ENCODE data around the gene CBFB. TPM values are rescaled to one million over a fixed set of nuclear protein-coding genes. Genes with fewer than 3 reads are reported as not detected.
"Not testable (repeated sequence)": the region's sequence is repeated elsewhere in the genome, so short reads cannot be mapped to it uniquely, and the experiment has no call there.

Gene CBFB
- total RNA-seq, 3 donors from 2014 or later, result 48.5 to 69.1 (median 52.3) TPM

DNA sequence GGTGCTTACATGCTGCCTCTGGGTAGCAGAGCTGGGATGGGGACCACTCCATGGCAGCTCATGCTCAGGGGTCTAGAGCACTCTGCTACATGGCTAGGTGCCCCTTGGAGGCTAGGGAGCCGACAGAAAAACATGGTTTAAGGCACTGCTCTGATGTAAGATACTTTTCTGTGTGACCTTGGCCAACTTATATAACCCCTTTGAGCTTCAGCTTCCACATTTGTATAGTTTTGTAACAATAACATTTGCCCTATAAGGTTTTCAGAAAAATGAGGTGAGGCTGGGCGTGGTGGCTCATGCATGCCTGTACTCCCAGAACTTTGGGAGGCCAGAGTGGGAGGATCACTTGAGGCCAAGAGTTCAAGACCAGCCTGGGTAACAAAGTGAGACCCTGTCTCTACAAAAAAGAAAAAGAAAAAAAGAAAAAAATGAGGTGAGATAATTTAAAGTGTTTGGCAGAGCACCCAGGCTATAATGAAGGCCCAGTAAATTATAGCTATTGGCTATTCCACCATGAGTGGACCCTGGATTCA is 37.3 kb upstream of the CBFB start:
- no peaks in the 10 kb centered on the region for H3K27me3 ChIP-seq
- H3K4me3 ChIP-seq, result no peak overlapping the region
- H3K36me3 ChIP-seq, result no peaks in the 10 kb centered on the region
- H3K27ac ChIP-seq, result no peak overlapping the region
- no peak for TF ChIP-seq POLR2A (IDR thresholded peaks at IDR 0.05)
- TF ChIP-seq, protein P1, sequence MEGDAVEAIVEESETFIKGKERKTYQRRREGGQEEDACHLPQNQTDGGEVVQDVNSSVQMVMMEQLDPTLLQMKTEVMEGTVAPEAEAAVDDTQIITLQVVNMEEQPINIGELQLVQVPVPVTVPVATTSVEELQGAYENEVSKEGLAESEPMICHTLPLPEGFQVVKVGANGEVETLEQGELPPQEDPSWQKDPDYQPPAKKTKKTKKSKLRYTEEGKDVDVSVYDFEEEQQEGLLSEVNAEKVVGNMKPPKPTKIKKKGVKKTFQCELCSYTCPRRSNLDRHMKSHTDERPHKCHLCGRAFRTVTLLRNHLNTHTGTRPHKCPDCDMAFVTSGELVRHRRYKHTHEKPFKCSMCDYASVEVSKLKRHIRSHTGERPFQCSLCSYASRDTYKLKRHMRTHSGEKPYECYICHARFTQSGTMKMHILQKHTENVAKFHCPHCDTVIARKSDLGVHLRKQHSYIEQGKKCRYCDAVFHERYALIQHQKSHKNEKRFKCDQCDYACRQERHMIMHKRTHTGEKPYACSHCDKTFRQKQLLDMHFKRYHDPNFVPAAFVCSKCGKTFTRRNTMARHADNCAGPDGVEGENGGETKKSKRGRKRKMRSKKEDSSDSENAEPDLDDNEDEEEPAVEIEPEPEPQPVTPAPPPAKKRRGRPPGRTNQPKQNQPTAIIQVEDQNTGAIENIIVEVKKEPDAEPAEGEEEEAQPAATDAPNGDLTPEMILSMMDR (IDR thresholded peaks at IDR 0.05), result no peak
- no peak for TF ChIP-seq POLR2AphosphoS5 (IDR thresholded peaks at IDR 0.05)
- H3K4me1 ChIP-seq, result no peaks in the 10 kb centered on the region
- H3K9me3 ChIP-seq, result no peaks in the 10 kb centered on the region
- intact Hi-C loops (cut with DNase I; ENCODE audit: low total_unique reads), result loop anchor here (10.0 kb wide), 1 partner anchor 153 kb away; no protein-coding TSS in a partner anchor
- no peak for DNase-seq (ENCODE audit: low spot score in 2 of 2)

DNA sequence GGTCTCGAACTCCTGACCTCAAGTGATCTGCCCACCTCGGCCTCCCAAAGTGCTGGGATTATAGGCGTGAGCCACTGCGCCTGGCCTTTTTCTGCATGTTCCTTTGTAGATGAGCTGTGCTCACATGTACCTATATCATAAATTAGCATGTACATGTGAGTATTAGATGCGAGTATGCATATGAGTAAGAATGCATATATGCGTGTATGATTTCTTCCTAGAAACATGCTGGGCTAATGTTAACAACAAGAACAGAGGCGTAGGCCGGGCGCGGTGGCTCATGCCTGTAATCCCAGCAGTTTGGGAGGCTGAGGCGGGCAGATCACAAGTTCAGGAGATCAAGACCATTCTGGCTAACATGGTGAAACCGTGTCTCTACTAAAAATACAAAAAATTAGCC is 35.4 kb upstream of the CBFB start:
- DNase-seq (ENCODE audit: low spot score in 2 of 2); H3K4me3 ChIP-seq; H3K27me3 ChIP-seq; H3K27ac ChIP-seq; H3K9me3 ChIP-seq; H3K36me3 ChIP-seq; H3K4me1 ChIP-seq: not testable (repeated sequence)
- intact Hi-C loops (cut with DNase I; ENCODE audit: low total_unique reads), result loop anchor here (10.0 kb wide), 1 partner anchor 151 kb away; no protein-coding TSS in a partner anchor

DNA sequence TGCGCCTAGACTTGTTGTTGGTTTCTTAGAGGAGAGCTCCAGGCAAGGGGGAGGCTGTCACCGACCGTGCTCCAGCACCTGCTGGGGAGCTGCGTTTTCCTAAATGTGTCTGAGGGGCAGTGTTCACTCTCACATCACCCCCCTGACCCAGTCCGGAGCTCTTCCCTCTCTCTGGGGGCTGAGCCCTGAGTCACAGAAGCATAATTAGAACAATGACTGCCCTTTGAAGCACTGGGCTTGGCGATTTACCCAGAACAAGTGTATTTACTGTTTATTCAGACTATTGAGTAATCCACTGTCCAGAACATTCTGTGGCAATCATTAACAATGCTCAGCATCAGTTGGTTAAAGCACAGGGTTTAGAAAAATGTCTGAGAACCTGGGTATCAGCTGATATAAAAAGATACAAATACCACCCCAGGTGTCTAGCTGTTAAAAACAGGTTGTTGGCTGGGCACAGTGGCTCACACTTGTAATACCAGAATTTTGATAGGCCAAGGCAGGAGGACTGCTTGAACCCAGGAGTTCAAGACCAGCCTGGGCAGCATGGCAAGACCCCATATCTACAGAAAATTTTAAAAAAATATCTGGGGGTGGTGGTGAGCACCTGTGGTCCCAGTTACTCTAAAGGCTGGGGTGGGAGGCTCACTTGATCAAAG is 32.5 kb upstream of the CBFB start:
- Histone ChIP-seq H3K9me3 (no peaks in the 10 kb centered on the region), H3K36me3 (no peaks in the 10 kb centered on the region), H3K4me1 (peaks cover 0 to 3% of the 10 kb centered on the region in 2 donors), H3K27me3 (no peaks in the 10 kb centered on the region), H3K27ac (peak overlapping the region; percentile 19 to 50), H3K4me3 (no peak overlapping the region)
- peak in 1 of 2 donors; percentile 51 for DNase-seq (ENCODE audit: low spot score in 2 of 2)
- no peak for TF ChIP-seq POLR2A (IDR thresholded peaks at IDR 0.05)
- TF ChIP-seq POLR2AphosphoS5 (IDR thresholded peaks at IDR 0.05), result peak in 1 of 3 donors; percentile 67
- TF ChIP-seq, protein P1 (IDR thresholded peaks at IDR 0.05), result no peak
- intact Hi-C loops (cut with DNase I; ENCODE audit: low total_unique reads), result loop anchor here (10.0 kb wide), 1 partner anchor 148 kb away; no protein-coding TSS in a partner anchor

DNA sequence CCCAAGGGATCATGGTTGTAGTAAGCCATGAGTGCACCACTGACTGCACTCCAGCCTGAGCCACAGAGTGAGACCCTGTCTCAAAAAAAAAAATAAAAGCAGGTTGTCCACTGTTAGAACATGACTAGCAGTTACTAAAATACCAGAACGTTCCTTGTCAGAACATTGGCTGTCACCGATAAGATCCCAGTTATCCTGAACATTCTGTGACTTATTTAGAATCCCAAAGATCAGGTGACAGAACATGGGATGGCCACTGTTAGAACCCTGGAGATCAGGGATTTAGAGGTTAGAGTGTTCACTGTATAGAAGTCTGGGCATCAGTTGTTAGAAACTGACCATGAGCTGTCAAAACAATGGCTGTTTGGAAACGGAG is 32.0 kb upstream of the CBFB start:
- H3K27ac ChIP-seq, result peak overlapping the region in 1 of 2 donors; percentile 19
- H3K36me3 ChIP-seq, result no peaks in the 10 kb centered on the region
- TF ChIP-seq, protein P1 (IDR thresholded peaks at IDR 0.05), result no peak
- TF ChIP-seq POLR2A (IDR thresholded peaks at IDR 0.05) (no peak), POLR2AphosphoS5 (IDR thresholded peaks at IDR 0.05) (no peak)
- no peak overlapping the region for H3K4me3 ChIP-seq
- peaks cover 0 to 3% of the 10 kb centered on the region in 2 donors for H3K4me1 ChIP-seq
- intact Hi-C loops (cut with DNase I; ENCODE audit: low total_unique reads), result loop anchor here (10.0 kb wide), 1 partner anchor 148 kb away; no protein-coding TSS in a partner anchor
- H3K9me3 ChIP-seq, result no peaks in the 10 kb centered on the region
- no peaks in the 10 kb centered on the region for H3K27me3 ChIP-seq
- no peak for DNase-seq (ENCODE audit: low spot score in 2 of 2)

DNA sequence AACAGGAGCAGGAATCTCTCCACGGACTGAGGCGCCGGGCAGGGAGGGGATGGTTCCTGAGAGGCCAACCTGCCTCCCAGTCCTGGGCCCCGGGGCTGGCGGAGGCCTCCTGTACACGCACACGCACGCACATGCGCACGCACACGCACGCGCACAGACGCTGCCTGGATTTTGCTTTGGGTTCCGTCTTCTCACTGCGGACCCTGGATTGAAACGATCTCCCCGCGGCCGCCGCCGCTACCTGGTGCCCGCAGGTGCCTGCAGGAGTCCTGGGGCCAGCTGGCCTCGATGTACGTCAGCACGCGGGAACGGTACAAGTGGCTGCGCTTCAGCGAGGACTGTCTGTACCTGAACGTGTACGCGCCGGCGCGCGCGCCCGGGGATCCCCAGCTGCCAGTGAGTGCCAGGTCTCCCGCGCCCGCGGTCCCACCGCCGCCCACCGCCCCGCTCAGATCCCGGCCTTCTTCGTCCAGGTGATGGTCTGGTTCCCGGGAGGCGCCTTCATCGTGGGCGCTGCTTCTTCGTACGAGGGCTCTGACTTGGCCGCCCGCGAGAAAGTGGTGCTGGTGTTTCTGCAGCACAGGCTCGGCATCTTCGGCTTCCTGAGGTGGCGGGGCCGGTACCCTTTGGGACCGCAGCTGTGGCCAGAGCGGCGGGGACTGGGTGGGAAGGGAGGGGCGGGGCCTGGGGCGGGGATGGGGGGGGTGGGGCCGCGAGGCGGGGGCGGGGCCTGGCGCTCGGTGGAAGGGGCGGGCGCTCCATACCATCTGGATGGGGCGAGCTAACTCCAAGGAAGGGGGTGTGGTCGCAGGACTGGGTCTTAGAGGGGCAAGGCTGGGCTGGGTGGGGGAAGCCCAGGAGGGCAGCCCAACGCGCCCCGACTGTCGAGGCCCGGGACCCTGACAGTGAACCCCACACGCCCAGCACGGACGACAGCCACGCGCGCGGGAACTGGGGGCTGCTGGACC is 28.3 kb upstream of the CBFB start:
- peak overlapping the region; percentile 48 to 54 for H3K27ac ChIP-seq
- H3K4me1 ChIP-seq, result peaks cover 0 to 3% of the 10 kb centered on the region in 2 donors
- intact Hi-C loops (cut with DNase I; ENCODE audit: low total_unique reads), result no loop called here
- TF ChIP-seq POLR2A (IDR thresholded peaks at IDR 0.05) (no peak), POLR2AphosphoS5 (IDR thresholded peaks at IDR 0.05) (peak in 1 of 3 donors; percentile 19)
- peak; percentile 50 to 62 for DNase-seq (ENCODE audit: low spot score in 2 of 2)
- no peaks in the 10 kb centered on the region for H3K36me3 ChIP-seq
- no peaks in the 10 kb centered on the region for H3K27me3 ChIP-seq
- peak overlapping the region; percentile 39 to 67 (median 62) for H3K4me3 ChIP-seq
- no peaks in the 10 kb centered on the region for H3K9me3 ChIP-seq

Measured in breast epithelium (tissue), 4 donors.